HEK293 (cell line): ENCODE results near the gene EPS8L1.
A peak's percentile ranks its signal among the peaks of the same experiment; 100 is the strongest.

ENCODE experiments used
- CTCF ChIA-PET: fragments of 350-600 bp; formaldehyde crosslinking; extraction: SDS; loops from one replicate; lab custom pipeline; 2021; ENCODE audit warnings: antibody characterized with exemption; lab: Yijun Ruan, JAX
- POLR2A ChIA-PET: fragments of 300-600 bp; formaldehyde crosslinking; extraction: SDS; loops from one replicate; lab custom pipeline; 2020; ENCODE audit warnings: antibody characterized with exemption, inconsistent platforms; lab: Yijun Ruan, JAX
- H3K27ac ChIP-seq: fragments of 200-500 bp; sonication (Bioruptor generic); 2 replicates; pipeline ENCODE4 v1.5.1; 2014; ENCODE audit warnings: low read depth, low read length, control low read depth, inconsistent platforms; ENCODE audit errors: extremely low read depth
- H3K36me3 ChIP-seq, 2 experiments: fragments of 200-500 bp in 1 of 2; sonication (Bioruptor generic) in 1 of 2; 1 replicate in 1 of 2; 2 replicates in 1 of 2; pipeline ENCODE4 v1.5.1; 2014 to 2017; ENCODE audit warnings: inconsistent platforms in 2 of 2, low read length in 2 of 2; ENCODE audit not compliant: control insufficient read depth in 2 of 2, insufficient read depth in 1 of 2
- H3K4me1 ChIP-seq: fragments of 200-500 bp; sonication (Bioruptor generic); 2 replicates; pipeline ENCODE4 v1.5.1; 2014; ENCODE audit warnings: mild to moderate bottlenecking, low read length, inconsistent platforms; ENCODE audit not compliant: control insufficient read depth, insufficient read depth
- H3K4me3 ChIP-seq: 2 replicates; pipeline ENCODE4 v1.5.1; 2011; ENCODE audit warnings: low read depth, mild to moderate bottlenecking, control low read depth, low read length, moderate library complexity
- H3K9me3 ChIP-seq: fragments of 200-500 bp; sonication (Bioruptor generic); 2 replicates; pipeline ENCODE4 v1.5.1; 2014; ENCODE audit warnings: low read depth, low read length, inconsistent platforms; ENCODE audit not compliant: control insufficient read depth, insufficient read depth
- BCL11B ChIP-seq: fragments of 450-650 bp; formaldehyde crosslinking; IDR thresholded peaks from 2 replicates; pipeline ENCODE4 v1.5.1; 2016; ENCODE audit warnings: low read depth, missing biosample characterization, missing genetic modification characterization
- EGR2 ChIP-seq: fragments of 450-650 bp; formaldehyde crosslinking; IDR thresholded peaks from 2 replicates; pipeline ENCODE4 v1.5.1; 2016; ENCODE audit warnings: low read depth, missing biosample characterization, missing genetic modification characterization
- MYNN ChIP-seq: fragments of 450-650 bp; formaldehyde crosslinking; IDR thresholded peaks from 2 replicates; pipeline ENCODE4 v1.5.1; 2016; ENCODE audit warnings: missing biosample characterization, missing genetic modification characterization, borderline replicate concordance
- TSHZ1 ChIP-seq: fragments of 450-650 bp; formaldehyde crosslinking; IDR thresholded peaks from 2 replicates; pipeline ENCODE4 v1.5.1; 2016; ENCODE audit warnings: missing biosample characterization, missing genetic modification characterization, borderline replicate concordance
- ZIC2 ChIP-seq: fragments of 450-650 bp; formaldehyde crosslinking; IDR thresholded peaks from 2 replicates; pipeline ENCODE4 v1.5.1; 2016; ENCODE audit warnings: missing biosample characterization, missing genetic modification characterization
- ZNF510 ChIP-seq: fragments of 450-650 bp; formaldehyde crosslinking; IDR thresholded peaks from 2 replicates; pipeline ENCODE4 v1.5.1; 2018; ENCODE audit warnings: mild to moderate bottlenecking, missing genetic modification characterization, missing biosample characterization; ENCODE audit not compliant: insufficient replicate concordance
- ZNF513 ChIP-seq: fragments of 450-650 bp; IDR thresholded peaks from 2 replicates; pipeline ENCODE4 v1.5.1; 2018; ENCODE audit warnings: missing biosample characterization, missing genetic modification characterization
- ZNF596 ChIP-seq: fragments of 450-650 bp; IDR thresholded peaks from 2 replicates; pipeline ENCODE4 v1.5.0; 2018; ENCODE audit warnings: missing biosample characterization, mild to moderate bottlenecking, missing genetic modification characterization, moderate library complexity
- ZNF777 ChIP-seq: fragments of 450-650 bp; formaldehyde crosslinking; IDR thresholded peaks from 2 replicates; pipeline ENCODE4 v1.5.1; 2017; ENCODE audit warnings: missing biosample characterization, missing genetic modification characterization, borderline replicate concordance
- ZSCAN18 ChIP-seq: fragments of 450-650 bp; formaldehyde crosslinking; IDR thresholded peaks from 2 replicates; pipeline ENCODE4 v1.5.1; 2016; ENCODE audit warnings: missing biosample characterization, missing genetic modification characterization
- TF ChIP-seq, protein P1 (sequence below): fragments of 450-650 bp; formaldehyde crosslinking; conservative IDR thresholded peaks from 2 replicates; pipeline ENCODE4 v1.5.1; 2016; ENCODE audit warnings: low read depth, missing biosample characterization, missing genetic modification characterization

Gene EPS8L1

GRCh38 chr19:55097864-55098715 lies 22.4 kb downstream of the EPS8L1 start (continued):
- TF ChIP-seq ZNF513 (tag by site-specific recombination) (no peak), ZNF510 (tag by site-specific recombination) (no peak), ZNF777 (no peak), ZNF596 (no peak), MYNN (tag by site-specific recombination) (no peak), TSHZ1 (tag by site-specific recombination) (no peak), EGR2 (tag by site-specific recombination) (no peak), ZSCAN18 (tag by site-specific recombination) (no peak)
- TF ChIP-seq, protein P1, sequence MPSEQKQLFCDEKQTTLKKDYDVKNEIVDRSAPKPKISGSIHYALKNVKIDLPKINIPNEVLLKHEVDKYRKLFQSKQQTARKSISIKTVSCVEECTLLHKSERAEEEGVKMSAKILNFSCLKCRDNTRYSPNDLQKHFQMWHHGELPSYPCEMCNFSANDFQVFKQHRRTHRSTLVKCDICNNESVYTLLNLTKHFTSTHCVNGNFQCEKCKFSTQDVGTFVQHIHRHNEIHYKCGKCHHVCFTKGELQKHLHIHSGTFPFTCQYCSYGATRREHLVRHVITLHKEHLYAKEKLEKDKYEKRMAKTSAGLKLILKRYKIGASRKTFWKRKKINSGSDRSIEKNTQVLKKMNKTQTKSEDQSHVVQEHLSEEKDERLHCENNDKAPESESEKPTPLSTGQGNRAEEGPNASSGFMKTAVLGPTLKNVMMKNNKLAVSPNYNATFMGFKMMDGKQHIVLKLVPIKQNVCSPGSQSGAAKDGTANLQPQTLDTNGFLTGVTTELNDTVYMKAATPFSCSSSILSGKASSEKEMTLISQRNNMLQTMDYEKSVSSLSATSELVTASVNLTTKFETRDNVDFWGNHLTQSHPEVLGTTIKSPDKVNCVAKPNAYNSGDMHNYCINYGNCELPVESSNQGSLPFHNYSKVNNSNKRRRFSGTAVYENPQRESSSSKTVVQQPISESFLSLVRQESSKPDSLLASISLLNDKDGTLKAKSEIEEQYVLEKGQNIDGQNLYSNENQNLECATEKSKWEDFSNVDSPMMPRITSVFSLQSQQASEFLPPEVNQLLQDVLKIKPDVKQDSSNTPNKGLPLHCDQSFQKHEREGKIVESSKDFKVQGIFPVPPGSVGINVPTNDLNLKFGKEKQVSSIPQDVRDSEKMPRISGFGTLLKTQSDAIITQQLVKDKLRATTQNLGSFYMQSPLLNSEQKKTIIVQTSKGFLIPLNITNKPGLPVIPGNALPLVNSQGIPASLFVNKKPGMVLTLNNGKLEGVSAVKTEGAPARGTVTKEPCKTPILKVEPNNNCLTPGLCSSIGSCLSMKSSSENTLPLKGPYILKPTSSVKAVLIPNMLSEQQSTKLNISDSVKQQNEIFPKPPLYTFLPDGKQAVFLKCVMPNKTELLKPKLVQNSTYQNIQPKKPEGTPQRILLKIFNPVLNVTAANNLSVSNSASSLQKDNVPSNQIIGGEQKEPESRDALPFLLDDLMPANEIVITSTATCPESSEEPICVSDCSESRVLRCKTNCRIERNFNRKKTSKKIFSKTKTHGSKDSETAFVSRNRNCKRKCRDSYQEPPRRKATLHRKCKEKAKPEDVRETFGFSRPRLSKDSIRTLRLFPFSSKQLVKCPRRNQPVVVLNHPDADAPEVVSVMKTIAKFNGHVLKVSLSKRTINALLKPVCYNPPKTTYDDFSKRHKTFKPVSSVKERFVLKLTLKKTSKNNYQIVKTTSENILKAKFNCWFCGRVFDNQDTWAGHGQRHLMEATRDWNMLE, result no peak

DNA sequence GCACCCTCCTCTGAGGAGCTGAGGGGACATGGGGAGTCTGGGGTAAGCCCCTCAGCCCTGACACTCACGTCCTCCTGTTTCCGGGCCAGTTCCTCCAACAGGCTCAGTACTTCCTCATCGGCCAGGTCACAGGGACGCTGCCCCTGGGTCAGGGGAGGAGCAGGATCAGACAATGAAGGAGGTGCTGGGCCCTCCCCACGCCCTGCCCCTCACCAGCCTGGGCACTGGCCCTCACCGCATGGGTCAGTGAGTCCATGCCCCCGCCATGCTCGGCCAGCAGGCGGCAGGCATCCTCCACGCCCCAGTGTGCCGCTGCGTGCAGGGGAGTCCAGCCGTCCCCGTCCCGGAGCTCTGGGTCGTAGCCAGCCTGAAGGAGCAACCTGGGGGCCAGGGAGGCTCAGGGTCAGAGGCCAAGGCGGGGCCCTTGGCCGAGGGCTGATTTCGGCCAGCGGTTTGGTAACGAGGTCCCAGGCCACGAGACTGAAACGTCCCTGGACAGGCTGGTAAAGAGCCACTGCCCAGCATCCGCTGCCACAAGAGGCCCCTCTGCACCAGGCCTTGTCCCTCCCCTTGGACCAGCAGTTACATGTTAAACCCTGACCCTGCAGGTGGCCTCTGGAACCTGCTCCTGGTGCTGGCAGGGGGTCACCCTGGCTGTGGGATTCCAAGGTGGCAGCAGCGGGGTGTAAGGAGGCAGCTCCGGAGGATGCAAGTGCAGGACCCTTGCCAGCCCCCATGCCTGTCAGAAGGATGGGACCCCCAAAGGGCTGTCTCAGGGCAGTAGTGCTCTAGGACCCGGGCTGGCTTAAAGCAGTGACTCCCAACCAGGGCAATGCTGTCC lies 23.3 kb downstream of the EPS8L1 start:
- TF ChIP-seq ZIC2 (tag by site-specific recombination), result peak; percentile 80
- no peak for TF ChIP-seq BCL11B (tag by site-specific recombination)
- Histone ChIP-seq H3K36me3 (peaks cover 15 to 53% of the 10 kb centered on the region in 2 experiments; a peak in 2 of 3 replicates), H3K9me3 (no peaks in the 10 kb centered on the region), H3K4me3 (no peak overlapping the region), H3K27ac (no peak overlapping the region), H3K4me1 (no peaks in the 10 kb centered on the region)
- CTCF ChIA-PET, result interaction anchor here (0.5 to 5.7 kb wide), 4 partner anchors 10 to 67 kb away, joined by 3 to 35 read pairs (median 4); no protein-coding TSS in a partner anchor
- POLR2A ChIA-PET, result no interaction called here
